SK-N-MC (cell line): ENCODE measurements around the gene TRMT6.

Source experiments
- EZH2 ChIP-seq: fragments of 200-600 bp; sonication (generic); IDR thresholded peaks from one replicate; pipeline ENCODE4 v1.6.1; 2017; ENCODE audit warnings: antibody characterized with exemption
- FOXP2 ChIP-seq: optimal IDR thresholded peaks from 2 replicates; pipeline ENCODE3; 2011; ENCODE audit warnings: mild to moderate bottlenecking, moderate library complexity; ENCODE audit not compliant: insufficient read depth; ENCODE audit errors: extremely low read length, control extremely low read depth
- POLR2AphosphoS5 ChIP-seq: IDR thresholded peaks from 2 replicates; pipeline ENCODE4 v1.6.1; 2012; ENCODE audit warnings: mild to moderate bottlenecking, low read depth, low read length, borderline replicate concordance

DNA sequence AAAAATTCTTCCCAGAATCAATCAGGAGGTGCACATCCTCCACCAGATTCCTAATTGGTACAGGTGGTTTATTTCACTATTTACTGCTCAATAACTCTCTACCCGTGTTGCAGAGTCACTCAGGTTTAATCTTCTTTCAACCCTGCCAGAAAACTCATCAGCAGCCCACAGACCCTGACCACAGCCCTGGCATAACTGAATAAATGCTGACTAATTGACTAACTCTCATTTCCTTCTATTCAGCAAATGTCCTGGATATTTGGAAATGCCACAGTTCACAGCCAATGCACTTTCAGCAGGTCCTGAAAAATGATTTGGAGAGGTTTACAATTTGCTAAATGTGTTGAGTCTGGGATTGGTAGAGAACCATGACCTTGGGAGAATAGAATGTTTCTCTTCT lies 62.3 kb downstream of the TRMT6 start:
- TF ChIP-seq EZH2 (no peak), POLR2AphosphoS5 (no peak), FOXP2 (no peak)
